HCT116 (cell line): ENCODE data around the gene TMEM139.

Experiments
- EGR1 ChIP-seq: IDR thresholded peaks from 2 replicates; pipeline ENCODE4 v1.6.1; 2012; ENCODE audit warnings: low read depth
- EZH2 ChIP-seq: fragments of 200-600 bp; sonication (generic); IDR thresholded peaks from 2 replicates; pipeline ENCODE4 v1.6.1; 2017; ENCODE audit warnings: antibody characterized with exemption, mixed run types
- POLR2A ChIP-seq: IDR thresholded peaks from 2 replicates; pipeline ENCODE4 v1.7.0; 2011; ENCODE audit warnings: borderline replicate concordance; ENCODE audit not compliant: insufficient read depth, insufficient read length; ENCODE audit errors: extremely low read depth
- POLR2AphosphoS5 ChIP-seq: IDR thresholded peaks from 2 replicates; pipeline ENCODE4 v1.6.1; 2011; ENCODE audit warnings: mild to moderate bottlenecking, low read depth, low read length, moderate library complexity
- RAD21 ChIP-seq: IDR thresholded peaks from 2 replicates; pipeline ENCODE4 v1.6.1; 2012; ENCODE audit warnings: low read depth, mild to moderate bottlenecking
- SIN3A ChIP-seq: IDR thresholded peaks from 2 replicates; pipeline ENCODE4 v1.6.1; 2012; ENCODE audit warnings: low read depth
- TF ChIP-seq, protein P1 (sequence below), 3 experiments: fragments of 200-600 bp in 1 of 3; sonication (generic) in 1 of 3; IDR thresholded peaks in 2 of 3; conservative IDR thresholded peaks in 1 of 3; 2 replicates each; pipeline ENCODE4 v1.5.1; 2012 to 2017; ENCODE audit warnings: low read depth in 2 of 3, low read length in 2 of 3, antibody characterized with exemption in 1 of 3, borderline replicate concordance in 1 of 3, control low read depth in 1 of 3, mild to moderate bottlenecking in 1 of 3, mixed read lengths in 1 of 3, mixed run types in 1 of 3, moderate library complexity in 1 of 3; ENCODE audit not compliant: insufficient read depth in 1 of 3
- TF ChIP-seq, protein P2 (sequence below): IDR thresholded peaks from 2 replicates; pipeline ENCODE4 v1.6.1; 2012

DNA sequence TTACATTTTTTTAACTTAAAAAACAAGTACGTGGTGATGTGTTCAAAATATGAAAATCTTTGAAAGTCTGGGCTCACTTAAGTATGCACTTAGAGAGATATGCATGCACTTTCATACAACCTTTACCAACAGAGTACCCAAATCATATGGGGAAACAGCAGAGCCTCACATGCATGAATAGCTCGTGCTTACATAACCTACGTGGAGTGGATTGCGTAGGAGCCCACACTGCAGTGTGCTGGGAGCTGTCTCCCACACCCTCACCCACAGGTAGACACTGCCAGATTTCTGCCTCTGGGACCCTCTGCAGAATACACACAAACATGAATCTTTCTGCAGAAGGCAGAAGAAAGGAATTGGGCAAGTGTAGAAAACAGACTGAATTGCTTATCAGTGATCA is 31.7 kb downstream of the TMEM139 start:
- TF ChIP-seq, protein P1, sequence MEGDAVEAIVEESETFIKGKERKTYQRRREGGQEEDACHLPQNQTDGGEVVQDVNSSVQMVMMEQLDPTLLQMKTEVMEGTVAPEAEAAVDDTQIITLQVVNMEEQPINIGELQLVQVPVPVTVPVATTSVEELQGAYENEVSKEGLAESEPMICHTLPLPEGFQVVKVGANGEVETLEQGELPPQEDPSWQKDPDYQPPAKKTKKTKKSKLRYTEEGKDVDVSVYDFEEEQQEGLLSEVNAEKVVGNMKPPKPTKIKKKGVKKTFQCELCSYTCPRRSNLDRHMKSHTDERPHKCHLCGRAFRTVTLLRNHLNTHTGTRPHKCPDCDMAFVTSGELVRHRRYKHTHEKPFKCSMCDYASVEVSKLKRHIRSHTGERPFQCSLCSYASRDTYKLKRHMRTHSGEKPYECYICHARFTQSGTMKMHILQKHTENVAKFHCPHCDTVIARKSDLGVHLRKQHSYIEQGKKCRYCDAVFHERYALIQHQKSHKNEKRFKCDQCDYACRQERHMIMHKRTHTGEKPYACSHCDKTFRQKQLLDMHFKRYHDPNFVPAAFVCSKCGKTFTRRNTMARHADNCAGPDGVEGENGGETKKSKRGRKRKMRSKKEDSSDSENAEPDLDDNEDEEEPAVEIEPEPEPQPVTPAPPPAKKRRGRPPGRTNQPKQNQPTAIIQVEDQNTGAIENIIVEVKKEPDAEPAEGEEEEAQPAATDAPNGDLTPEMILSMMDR (IDR thresholded peaks at IDR 0.05 in 2 of 3, conservative IDR thresholded peaks at IDR 0.05 in 1 of 3; ENCODE audit: borderline replicate concordance in 1 of 3, insufficient read depth in 1 of 3, low read depth in 2 of 3, low read length in 2 of 3) = no peak
- TF ChIP-seq POLR2AphosphoS5 (no peak), POLR2A (no peak), EGR1 (no peak), RAD21 (no peak), EZH2 (no peak), SIN3A (no peak)
- TF ChIP-seq, protein P2, sequence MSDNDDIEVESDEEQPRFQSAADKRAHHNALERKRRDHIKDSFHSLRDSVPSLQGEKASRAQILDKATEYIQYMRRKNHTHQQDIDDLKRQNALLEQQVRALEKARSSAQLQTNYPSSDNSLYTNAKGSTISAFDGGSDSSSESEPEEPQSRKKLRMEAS = no peak
